NT2/D1 (cell line): ENCODE results near the gene CSGALNACT2.

Experiments used
- DNase-seq: peaks from one replicate; pipeline ENCODE4 v3.0.0-alpha.2; 2011; ENCODE audit warnings: low read depth, low spot score
- H3K27me3 ChIP-seq: 2 replicates; pipeline ENCODE4 v1.6.0; 2011; ENCODE audit warnings: mild to moderate bottlenecking; ENCODE audit not compliant: insufficient read length, insufficient read depth
- H3K36me3 ChIP-seq: 2 replicates; pipeline ENCODE4 v1.6.1; 2011; ENCODE audit warnings: mild to moderate bottlenecking, low read length, mixed read lengths; ENCODE audit not compliant: insufficient read depth, insufficient read length
- H3K4me1 ChIP-seq: 2 replicates; pipeline ENCODE4 v1.5.1; 2011; ENCODE audit not compliant: insufficient read depth, insufficient read length
- H3K4me3 ChIP-seq: 2 replicates; pipeline ENCODE4 v1.5.1; 2011; ENCODE audit warnings: low read depth; ENCODE audit not compliant: insufficient read length
- H3K9ac ChIP-seq: 2 replicates; pipeline ENCODE4 v1.6.0; 2011; ENCODE audit warnings: low read depth; ENCODE audit not compliant: insufficient read length
- H3K9me3 ChIP-seq: 2 replicates; pipeline ENCODE4 v1.5.1; 2011; ENCODE audit warnings: mild to moderate bottlenecking, low read length; ENCODE audit not compliant: insufficient read depth
- SUZ12 ChIP-seq: IDR thresholded peaks from 2 replicates; pipeline ENCODE4 v1.6.1; 2011; ENCODE audit not compliant: insufficient read length, insufficient read depth; ENCODE audit errors: extremely low read depth
- YY1 ChIP-seq: IDR thresholded peaks from 2 replicates; pipeline ENCODE4 v1.6.1; 2011; ENCODE audit not compliant: insufficient read length, insufficient read depth
- ZNF274 ChIP-seq: IDR thresholded peaks from 2 replicates; pipeline ENCODE4 v1.6.1; 2011; ENCODE audit warnings: mild to moderate bottlenecking, low read depth, low read length

CSGALNACT2 gene

DNA sequence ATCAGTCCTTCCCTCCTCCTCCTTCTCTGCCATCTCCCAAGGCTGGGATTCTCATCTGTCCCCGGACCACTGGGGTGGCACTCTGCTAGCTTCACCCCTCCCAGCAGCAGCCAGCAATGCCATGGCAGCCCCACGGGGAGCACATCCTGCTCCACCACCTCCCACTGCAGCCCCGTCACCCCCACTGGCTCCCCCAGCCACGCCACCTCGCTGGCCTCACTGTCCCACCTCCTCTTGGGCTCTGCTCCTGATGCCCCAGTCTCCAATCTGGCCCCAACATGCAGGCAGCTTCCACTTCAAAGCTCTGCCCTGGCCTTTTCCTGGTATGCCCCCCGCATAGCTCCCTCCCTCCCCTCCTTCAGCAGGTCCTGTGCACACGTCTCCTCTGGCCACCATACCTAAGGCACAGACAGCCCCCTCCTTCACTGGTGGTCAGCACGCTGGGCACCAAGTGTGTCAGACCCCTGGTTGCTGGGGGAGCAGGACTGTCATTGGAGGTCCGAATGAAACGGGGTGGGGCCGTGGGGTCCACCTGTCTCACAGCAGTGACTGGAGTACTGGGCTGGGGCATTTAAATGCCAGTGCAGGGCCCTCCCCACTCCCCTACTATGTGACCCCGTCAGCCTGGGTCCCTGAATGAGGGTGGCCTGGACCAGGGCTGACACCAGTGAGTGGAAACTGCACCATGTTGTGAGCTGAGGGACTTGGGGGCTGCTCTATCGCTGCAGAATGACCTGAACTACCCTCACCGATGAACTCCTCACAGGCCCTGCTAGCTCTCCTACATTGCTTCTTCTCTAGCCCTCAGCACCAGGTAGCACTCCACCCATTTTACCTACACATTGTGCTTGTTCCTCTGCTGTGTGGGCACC is 89.9 kb downstream of the CSGALNACT2 start:
- no peaks in the 10 kb centered on the region for H3K9me3 ChIP-seq
- peaks cover 54% of the 10 kb centered on the region for H3K27me3 ChIP-seq
- DNase-seq: no peak
- no peaks in the 10 kb centered on the region for H3K36me3 ChIP-seq
- H3K9ac ChIP-seq: no peak overlapping the region
- TF ChIP-seq YY1 (no peak), ZNF274 (no peak), SUZ12 (no peak)
- H3K4me1 ChIP-seq: peaks cover 11% of the 10 kb centered on the region
- H3K4me3 ChIP-seq: no peak overlapping the region

DNA sequence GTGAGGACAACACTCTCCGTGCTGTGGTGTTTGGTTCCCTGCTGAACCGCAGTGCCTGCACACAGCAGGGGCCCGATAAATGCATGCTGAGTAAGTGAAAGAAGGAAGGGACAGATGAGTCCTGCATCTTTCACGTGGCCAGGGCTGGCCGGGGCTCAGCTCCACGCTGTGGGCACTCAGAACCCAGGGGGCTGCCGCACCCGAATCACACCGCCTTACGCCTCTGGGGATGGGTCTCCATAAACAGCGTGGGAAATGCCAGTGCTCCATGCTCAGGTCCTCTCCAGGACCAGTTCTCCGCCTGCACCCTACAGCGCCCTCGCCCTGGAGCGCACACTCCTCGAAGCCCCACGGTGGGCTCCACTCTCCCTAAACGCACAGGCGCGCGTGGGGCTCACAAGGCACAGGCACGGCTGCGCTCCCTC is 90.5 kb downstream of the CSGALNACT2 start:
- no peak for TF ChIP-seq ZNF274
- no peak for TF ChIP-seq YY1
- TF ChIP-seq SUZ12: no peak
- Histone ChIP-seq H3K4me3 (peak overlapping the region; percentile 49), H3K9me3 (no peaks in the 10 kb centered on the region), H3K36me3 (no peaks in the 10 kb centered on the region), H3K9ac (peak overlapping the region; percentile 79), H3K4me1 (peaks cover 11% of the 10 kb centered on the region), H3K27me3 (peaks cover 54% of the 10 kb centered on the region)
- no peak for DNase-seq

DNA sequence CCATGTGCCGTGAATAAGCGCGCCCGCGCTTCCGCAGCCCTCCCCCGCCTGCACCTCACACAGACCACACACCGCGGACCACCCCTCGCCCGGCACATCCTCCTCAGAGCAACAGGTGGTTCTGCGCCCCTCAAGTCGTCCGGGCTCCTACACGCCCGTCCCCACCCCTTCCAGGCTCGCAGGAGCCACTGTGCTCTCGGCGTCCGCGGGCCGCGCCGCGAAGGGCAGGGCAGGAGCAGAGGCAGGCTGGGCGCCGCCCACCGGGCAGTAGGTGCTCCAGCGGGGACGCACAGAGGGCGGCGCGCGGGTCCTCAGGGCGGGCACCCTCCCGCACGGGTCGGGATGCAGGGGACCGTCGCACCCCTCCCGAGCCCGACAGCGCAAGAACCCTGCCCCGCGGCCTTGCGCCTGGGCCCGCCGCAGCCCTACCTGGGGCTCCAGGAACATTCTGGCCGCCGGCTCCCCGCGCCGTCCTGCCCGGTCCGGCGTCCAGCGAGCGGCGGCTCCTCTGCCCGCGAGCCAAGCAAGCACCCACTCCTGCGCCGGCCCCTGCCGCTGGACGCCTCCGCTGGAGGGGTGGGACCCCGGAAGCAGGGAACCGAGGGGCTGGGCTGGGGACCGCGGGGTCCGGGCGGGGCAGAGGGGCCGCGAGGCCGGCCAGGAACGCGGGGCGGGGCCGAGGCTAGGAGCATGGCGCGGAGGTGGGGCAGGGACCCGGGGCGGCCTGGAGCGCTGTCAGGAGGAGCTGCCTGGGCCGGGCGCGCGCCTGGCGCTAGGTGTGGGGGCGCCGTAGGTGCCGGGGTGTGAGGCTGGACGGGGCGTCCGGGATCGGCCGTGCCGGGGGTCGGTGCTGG is 91.2 kb downstream of the CSGALNACT2 start:
- Histone ChIP-seq H3K4me1 (peaks cover 13% of the 10 kb centered on the region), H3K4me3 (peak overlapping the region; percentile 49), H3K9me3 (no peaks in the 10 kb centered on the region), H3K36me3 (no peaks in the 10 kb centered on the region), H3K27me3 (peaks cover 54% of the 10 kb centered on the region), H3K9ac (peak overlapping the region; percentile 79)
- no peak for DNase-seq
- TF ChIP-seq ZNF274: no peak
- no peak for TF ChIP-seq YY1
- TF ChIP-seq SUZ12: no peak

DNA sequence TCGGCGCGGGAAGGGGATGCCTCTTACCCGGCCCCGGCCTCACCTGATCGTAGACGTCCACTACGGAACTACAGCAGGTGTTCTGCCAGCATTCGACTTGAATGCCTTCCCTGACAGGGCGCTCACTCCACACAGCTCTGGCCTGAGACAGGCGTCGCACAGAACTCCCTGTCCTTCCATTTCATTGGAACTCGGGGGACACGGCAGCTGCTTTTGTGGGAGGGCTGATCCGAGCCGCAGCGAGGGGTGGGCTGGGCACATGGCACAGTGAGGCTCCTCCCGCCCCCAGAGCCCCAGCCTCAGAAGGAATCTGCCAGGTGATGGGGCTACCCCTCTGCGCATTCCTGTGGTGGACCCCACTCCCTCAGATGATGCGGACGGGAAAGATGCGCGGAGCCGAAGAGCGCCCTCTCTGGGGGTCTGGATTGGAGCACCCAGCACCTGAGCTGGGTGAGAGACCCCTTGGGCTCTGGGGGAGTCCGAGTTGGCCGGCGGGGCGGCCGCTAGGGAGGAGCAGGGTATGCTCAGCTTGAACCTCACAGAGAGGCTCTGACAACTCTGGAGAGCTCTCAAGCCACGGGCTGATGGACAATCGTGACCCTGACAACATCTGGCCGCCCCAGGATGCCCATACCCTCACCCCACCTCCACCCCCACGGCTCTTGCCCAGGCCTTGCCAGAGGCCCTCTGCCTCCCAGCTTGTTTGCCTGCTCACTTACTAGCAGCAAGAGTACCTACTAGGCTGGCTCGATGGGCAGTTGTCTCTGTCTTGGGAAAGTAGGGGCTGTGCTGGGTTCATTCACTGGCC is 92.1 kb downstream of the CSGALNACT2 start:
- Histone ChIP-seq H3K4me3 (peak overlapping the region; percentile 49), H3K4me1 (peaks cover 13% of the 10 kb centered on the region), H3K9me3 (no peaks in the 10 kb centered on the region), H3K9ac (peak overlapping the region; percentile 61), H3K27me3 (peaks cover 54% of the 10 kb centered on the region), H3K36me3 (no peaks in the 10 kb centered on the region)
- no peak for TF ChIP-seq YY1
- no peak for TF ChIP-seq ZNF274
- no peak for TF ChIP-seq SUZ12
- no peak for DNase-seq

DNA sequence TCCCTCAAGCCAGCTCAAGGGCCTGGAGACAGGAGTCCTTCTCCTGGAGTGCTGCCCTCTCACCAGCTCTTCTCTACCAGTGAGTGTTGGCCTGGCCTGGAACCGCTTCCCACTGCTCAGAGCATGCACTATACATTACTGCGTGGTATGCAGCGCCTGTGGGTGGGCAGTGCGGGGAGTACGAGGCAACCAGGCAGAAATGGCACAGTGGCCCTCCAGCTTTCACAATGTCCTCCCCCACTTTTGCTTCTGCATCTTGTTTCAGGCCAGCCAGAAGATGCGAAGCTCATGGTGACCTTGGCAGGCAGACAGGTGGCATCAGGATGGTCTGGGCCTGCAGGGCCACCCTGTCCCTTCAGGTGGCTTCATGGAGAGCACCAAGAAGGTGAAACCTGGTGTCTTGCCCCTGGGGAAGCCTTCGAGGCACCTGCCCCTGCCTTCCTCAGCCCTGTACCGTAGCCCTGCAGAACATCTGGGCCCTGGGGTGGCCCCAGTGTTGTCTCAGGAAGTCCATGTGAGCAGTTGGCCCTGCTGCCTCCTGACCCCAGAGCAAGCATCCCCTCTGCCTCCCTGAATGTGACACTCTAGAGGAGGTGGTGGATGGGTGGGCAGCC is 92.8 kb downstream of the CSGALNACT2 start:
- H3K9me3 ChIP-seq: no peaks in the 10 kb centered on the region
- no peak for TF ChIP-seq ZNF274
- no peak for TF ChIP-seq YY1
- no peak for TF ChIP-seq SUZ12
- H3K27me3 ChIP-seq: peaks cover 54% of the 10 kb centered on the region
- no peak overlapping the region for H3K9ac ChIP-seq
- DNase-seq: no peak
- no peak overlapping the region for H3K4me3 ChIP-seq
- no peaks in the 10 kb centered on the region for H3K36me3 ChIP-seq
- H3K4me1 ChIP-seq: peaks cover 13% of the 10 kb centered on the region

DNA sequence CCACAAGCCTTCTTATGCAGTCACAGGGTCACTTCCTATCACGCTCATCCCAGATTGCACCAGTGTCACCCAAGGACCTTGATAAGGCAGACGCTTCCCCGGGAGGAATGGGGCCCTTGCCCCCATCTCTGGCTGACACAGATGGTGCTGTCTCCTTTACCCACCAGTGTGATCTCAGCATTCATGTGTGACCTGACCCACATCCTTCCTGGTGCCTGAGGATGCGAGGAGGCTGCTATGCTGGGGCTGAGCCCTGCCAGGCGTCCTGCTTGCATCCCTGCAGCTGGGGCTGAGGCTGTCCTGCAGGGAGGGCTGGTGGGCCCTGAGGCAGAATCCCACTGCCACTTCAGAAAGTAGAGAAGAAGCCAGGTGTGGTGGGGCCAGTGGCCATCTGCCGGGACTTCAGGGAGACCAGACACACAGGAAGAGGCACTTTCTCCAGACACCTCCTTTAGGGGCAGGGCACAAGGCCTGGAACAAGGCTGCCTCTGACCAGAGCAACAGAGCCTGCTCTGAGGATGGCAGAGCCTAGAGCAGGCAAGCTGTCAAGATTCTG is 93.4 kb downstream of the CSGALNACT2 start:
- Histone ChIP-seq H3K36me3 (no peaks in the 10 kb centered on the region), H3K9ac (no peak overlapping the region), H3K27me3 (peaks cover 51% of the 10 kb centered on the region), H3K9me3 (no peaks in the 10 kb centered on the region), H3K4me1 (peaks cover 13% of the 10 kb centered on the region), H3K4me3 (no peak overlapping the region)
- TF ChIP-seq ZNF274 (no peak), SUZ12 (no peak), YY1 (no peak)
- no peak for DNase-seq
